GM19328 (cell line): ENCODE results near the gene PCF11.
"Not testable (repeated sequence)": the region's sequence is repeated elsewhere in the genome, so short reads cannot be mapped to it uniquely, and the experiment has no call there.

Experiments
- ATAC-seq: cut with Tn5 transposase; IDR thresholded peaks from one replicate; pipeline ENCODE4 v1.9.1; 2021; ENCODE audit warnings: mild to moderate bottlenecking, moderate library complexity; ENCODE audit not compliant: unreplicated experiment

The PCF11 gene, protein sequence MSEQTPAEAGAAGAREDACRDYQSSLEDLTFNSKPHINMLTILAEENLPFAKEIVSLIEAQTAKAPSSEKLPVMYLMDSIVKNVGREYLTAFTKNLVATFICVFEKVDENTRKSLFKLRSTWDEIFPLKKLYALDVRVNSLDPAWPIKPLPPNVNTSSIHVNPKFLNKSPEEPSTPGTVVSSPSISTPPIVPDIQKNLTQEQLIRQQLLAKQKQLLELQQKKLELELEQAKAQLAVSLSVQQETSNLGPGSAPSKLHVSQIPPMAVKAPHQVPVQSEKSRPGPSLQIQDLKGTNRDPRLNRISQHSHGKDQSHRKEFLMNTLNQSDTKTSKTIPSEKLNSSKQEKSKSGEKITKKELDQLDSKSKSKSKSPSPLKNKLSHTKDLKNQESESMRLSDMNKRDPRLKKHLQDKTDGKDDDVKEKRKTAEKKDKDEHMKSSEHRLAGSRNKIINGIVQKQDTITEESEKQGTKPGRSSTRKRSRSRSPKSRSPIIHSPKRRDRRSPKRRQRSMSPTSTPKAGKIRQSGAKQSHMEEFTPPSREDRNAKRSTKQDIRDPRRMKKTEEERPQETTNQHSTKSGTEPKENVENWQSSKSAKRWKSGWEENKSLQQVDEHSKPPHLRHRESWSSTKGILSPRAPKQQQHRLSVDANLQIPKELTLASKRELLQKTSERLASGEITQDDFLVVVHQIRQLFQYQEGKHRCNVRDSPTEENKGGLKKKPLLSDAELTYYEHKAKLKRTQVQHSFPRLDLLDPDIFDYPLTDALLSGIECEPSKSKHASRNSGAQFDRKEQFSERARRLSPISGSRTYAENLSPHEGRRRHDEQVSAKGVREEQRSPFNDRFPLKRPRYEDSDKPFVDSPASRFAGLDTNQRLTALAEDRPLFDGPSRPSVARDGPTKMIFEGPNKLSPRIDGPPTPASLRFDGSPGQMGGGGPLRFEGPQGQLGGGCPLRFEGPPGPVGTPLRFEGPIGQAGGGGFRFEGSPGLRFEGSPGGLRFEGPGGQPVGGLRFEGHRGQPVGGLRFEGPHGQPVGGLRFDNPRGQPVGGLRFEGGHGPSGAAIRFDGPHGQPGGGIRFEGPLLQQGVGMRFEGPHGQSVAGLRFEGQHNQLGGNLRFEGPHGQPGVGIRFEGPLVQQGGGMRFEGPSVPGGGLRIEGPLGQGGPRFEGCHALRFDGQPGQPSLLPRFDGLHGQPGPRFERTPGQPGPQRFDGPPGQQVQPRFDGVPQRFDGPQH (N-terminal part only)

GRCh38 chr11:83156996-83157593 lies at the start of gene PCF11:
Gene PCF11, plus strand, starts transcription at chr11:83157131. Its CDS starts 309 bp downstream, at chr11:83157440.
- no peak for ATAC-seq

DNA sequence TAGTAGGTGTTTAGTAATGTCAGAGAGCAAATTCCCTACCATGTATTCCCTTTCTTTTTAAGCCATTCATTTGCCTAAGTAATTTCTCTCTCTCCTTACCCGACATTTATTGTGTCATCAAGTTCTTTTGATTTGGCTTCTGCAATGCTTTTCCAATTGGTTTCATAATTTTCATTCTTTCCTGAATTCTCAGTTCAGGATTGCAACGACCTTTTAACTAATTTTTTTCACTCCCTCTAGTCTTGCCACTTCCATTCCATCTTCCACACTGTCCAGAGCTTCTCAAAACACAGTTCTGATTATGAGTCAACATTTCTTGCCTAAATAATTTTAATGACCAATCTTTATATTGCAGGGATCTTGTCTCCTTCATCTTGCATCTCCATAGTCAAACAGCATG lies 44.0 kb upstream of the PCF11 start:
- no peak for ATAC-seq

GRCh38 chr11:83115026-83115425 lies 41.9 kb upstream of the PCF11 start:
- ATAC-seq, result no peak

GRCh38 chr11:83115551-83115950 lies 41.4 kb upstream of the PCF11 start:
- no peak for ATAC-seq

DNA sequence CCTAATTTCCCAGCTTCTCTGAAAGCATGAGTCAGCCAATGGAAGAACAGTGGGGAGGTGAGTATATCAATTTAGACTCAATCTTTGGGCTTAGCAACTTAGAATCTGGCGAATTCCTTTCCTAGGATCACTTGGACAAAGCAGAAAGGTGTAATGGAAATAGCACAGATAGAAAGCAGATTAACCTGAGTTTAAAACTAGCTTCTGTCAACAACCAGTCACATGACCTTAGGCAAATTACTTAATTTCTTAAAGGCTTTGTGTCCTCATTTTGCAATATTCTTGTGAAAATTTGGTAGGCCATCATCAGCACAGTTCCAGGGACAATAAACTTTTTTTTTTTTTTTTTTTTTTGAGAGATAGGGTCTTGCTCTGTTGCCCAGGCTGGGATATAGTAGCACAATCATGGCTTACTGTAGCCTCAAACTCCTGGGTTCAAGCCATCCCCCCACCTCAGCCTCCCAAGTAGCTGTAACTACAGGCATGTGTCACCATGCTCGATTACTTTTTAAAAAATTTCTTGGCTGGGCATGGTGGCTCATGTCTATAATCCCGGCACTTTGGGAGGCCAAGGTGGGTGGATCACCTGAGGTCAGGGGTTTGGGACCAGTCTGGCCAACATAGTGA lies 40.8 kb upstream of the PCF11 start:
- ATAC-seq, result no peak

DNA sequence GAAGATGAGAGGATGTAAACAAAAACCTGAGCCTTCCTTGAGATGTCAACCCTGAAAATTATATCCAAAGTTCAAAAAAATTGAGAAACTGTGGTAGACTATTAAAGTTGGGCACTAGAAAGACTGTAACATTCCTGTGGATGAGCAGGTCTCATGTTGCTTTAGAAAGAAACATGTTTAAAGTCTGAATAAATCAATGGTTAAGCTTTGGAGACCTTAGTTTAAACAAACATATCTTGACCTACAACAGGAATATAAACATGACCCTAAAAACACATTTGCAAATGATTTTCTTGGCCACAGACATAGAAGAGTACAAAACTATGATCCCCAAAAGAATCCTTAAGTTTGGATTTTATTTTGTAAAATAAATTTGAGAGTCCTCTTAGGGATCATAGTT lies 38.1 kb upstream of the PCF11 start:
- ATAC-seq, result no peak

- ATAC-seq, result no peak
These were observed 37.7 kb upstream of the PCF11 start for GRCh38 chr11:83119216-83119615.

- ATAC-seq, result no peak
These were observed 36.6 kb upstream of the PCF11 start for GRCh38 chr11:83120327-83120726.

- no peak for ATAC-seq
These were observed 34.9 kb upstream of the PCF11 start for GRCh38 chr11:83122050-83122449.

GRCh38 chr11:83122766-83123165 lies 34.2 kb upstream of the PCF11 start:
- ATAC-seq, result no peak

DNA sequence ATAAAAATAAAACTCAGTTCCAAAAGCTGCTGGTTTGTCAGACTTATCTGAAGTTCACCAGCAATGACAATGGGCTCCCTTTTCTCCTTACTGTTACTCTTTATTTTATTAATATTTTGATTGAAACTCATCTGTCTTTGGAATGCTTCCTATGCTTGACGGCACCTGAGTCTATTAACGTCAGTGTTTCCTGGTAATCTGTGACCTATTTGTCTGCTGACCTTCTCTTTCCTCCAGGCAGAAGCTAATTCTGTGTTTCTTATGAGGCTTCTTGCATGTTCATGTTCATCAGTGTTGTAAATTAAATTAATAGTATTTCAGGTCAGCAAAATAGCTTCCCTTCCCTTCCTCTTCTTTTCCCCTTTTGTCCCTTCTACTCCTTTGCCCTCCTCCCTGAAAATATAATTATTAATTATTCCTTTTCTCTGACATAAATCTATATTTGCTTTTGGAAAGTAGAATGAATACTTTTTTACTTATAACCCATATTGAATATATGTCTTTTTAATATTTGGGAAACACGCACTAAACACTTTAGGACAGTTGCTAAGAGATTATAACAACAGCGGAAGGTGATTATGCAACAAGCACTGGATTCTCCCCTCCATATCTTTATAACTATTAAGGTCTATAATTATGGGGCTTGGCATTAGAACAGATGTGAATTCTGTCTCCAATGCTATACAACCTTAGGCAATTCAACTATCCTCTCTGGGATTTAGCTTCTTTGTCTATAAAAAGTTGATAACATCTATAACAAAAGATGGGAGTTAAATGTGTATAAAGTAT lies 32.1 kb upstream of the PCF11 start:
- no peak for ATAC-seq

DNA sequence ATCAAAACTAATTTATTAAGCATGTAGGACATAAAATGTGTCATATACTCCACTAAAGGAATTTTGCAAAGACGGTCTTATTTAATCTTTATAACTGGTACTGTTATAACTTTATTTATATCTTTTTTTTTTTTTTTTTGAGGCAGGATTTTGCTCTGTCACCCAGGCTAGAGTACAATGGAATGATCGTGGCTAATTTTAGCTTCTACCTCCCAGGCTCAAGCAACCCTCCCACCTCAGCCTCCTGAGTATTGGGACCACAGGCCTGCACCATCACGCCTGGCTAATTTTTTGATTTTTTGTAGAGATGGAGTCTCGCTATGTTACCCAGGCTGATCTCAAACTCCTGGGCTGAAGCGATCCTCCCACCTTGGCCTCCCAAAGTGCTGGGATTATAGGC lies 31.4 kb upstream of the PCF11 start:
- no peak for ATAC-seq

- no peak for ATAC-seq
These were observed 29.7 kb upstream of the PCF11 start for GRCh38 chr11:83127310-83127637.

GRCh38 chr11:83132191-83132590 lies 24.7 kb upstream of the PCF11 start:
- ATAC-seq, result no peak

- ATAC-seq, result not testable (repeated sequence)
These were observed 23.7 kb upstream of the PCF11 start for GRCh38 chr11:83133266-83133665.

DNA sequence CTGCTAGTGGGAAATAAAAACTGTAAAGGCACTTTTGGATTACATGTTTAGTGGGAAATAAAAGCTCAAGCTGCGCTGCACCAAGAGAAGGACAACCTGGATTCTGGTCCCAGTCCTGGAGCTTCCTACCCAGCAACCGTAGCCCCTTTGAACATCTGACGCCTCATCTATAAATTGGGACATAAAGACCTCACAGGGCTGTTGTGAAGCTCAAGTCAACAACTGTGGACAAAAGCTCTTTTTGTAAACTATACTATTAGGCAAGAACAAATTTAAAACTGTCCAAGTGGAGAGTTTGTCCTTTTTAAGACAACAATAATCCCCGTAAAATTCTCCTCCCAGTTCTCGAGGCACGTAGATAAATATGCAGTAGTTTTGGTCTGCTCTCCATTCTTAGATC lies 17.6 kb upstream of the PCF11 start:
- ATAC-seq, result no peak

- ATAC-seq, result peak; percentile 93
These were observed 16.1 kb upstream of the PCF11 start for GRCh38 chr11:83140691-83141455.

GRCh38 chr11:83147895-83148294 lies 9.0 kb upstream of the PCF11 start:
- no peak for ATAC-seq

- ATAC-seq, result no peak
These were observed 6.5 kb upstream of the PCF11 start for GRCh38 chr11:83150450-83150849.
